Renal cortex interstitium (tissue), 11 donors: ENCODE results near the gene SHISA9. TPM values are rescaled to one million over a fixed set of nuclear protein-coding genes. Genes with fewer than 3 reads are reported as not detected.

Experiments used
- DNase-seq, 11 donors: peaks; one replicate each; pipeline ENCODE4 v3.0.0-alpha.2; 2013; ENCODE audit warnings: low read depth in 9 of 11, low spot score in 4 of 11; ENCODE audit errors: extremely low read depth in 1 of 11
- polyA plus RNA-seq, 3 donors: library from polyadenylated mRNA; unstranded; fragments of 120-200 nt; gene quantifications; one replicate each; pipeline ENCODE4 v1.2.1, GENCODE V29; 2013; ENCODE audit not compliant: insufficient read length in 3 of 3

SHISA9 gene
- polyA plus RNA-seq, 3 donors = 3.6 to 5.9 (median 3.9) TPM

DNA sequence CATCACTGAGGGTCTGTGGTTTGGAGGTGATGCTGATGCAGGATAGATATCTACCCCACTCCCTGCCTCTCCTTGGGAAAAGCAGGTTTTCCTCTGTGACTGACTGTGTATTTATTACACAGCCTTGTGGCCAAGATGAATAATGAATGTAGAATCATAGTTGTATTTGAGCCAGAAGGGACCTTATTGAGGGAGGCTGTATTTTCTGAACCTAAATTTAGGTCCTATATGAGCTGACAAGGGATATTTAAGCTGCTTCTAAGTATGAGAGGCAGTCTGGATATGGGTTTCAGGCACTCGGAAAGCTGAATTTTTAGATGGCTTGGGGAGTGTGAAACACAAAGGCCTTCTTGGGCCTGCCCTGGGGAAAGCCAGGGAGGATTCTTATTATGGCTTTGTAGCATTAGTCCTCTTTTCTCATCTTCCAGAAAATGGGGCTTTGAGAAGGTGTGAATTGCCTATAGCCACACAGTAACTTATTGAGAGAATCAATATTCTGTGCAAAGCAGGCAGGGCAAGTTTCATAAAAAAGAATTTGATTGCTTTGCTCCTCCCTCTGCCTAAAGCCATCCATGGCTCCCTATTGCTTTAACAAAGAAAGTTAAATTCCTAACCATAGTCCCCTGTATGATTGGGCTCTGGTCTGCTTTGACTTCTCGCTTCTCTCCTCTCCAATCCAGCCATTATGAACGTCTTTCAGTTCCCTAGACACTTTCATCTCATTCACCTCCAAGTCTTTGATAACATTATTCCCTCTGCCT, 144.8 kb downstream of the SHISA9 start:
- DNase-seq = no peak

DNA sequence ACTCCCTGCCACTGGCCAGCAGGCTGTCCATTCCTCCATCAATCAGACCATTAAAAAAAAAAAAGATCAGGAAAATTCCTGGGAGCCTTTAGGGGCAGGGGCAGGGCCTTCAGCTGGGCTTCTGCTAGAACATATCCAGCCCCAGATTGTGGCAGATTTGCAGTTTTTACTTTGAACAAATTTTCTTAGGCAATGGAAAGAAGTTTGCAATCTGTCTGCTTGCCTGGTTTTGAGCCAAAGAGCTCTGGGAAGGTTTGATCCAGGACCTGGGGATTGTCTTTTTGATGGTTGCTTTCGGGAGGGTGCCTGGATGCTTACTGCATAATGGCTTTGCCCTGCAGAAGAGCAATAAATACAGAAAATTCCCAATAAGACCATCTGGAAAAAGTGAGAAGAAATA, 145.9 kb downstream of the SHISA9 start:
- DNase-seq = no peak

DNA sequence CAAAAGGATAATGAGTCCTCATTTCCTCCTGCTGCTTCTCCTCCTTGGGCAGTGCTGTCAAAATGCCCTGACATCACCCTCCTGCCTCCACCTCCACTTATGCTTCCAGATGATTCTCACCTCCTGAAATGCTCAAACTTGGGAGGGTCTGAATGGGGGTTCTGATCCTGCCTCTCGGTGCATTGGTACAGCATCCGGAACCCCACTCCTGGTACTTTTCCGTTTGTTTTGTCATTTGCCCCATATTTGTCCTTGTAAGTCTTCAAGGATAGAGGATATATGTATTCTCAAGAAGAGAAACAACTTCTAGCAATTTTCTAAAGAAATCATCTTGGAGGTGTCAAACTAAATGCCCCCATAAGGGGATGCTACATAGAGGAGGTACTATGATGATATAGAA, 148.3 kb downstream of the SHISA9 start:
- no peak for DNase-seq

DNA sequence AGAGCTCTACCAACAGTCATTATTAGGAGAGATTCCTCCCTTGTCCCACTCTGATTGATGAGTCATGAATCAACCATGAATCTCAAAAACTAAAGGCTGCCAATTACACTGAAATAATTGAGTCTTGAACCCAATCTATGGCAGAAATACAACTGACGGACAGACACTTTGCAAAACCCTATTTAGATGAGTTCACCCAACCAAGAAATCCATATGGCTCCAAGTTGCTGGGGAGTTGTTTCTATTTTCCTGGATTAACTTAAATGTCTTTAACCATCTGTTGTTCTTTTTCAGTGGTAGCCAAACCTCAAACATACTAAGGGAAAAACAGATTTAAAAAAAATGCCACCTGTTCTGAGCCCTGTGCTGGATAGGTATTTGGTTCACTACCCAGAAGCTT, 151.0 kb downstream of the SHISA9 start:
- no peak for DNase-seq

DNA sequence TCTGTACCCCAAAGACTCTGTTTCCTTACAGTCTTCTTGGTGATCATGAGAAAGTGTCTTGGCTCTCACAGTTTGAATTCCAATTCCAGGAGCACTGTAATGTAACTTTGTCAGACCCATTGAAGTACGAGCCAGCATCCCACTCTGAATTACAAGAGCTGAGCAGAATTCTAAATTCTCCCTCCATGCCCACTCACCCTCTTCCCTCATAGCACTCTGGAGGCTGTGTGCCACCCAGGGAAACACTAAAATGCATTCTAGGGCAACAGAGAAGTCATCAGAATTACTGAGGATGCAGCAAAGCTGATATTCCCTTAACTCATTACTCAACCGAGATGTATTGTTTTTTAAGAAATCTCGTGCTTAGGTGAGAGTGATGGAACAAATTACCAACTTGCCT, 154.1 kb downstream of the SHISA9 start:
- DNase-seq = no peak

DNA sequence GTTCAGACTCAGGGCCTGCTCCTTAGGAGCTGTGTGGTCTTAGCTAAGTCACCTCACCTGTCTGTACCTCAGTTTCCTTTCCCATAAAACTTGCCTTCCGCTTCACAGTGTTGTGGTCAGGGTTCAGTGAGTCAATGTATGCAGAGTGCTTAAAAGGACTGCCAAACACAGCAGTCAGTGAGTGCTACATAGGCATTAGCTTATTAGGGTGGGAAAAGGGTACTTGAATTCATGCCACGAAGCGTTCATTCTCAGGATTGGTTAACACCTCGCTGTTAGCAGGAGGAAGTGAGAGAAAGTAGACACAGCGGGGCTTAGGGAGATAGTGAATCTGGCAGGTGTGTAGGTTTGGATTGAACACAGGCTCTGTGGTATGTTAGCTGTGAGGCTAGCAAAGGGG, 155.2 kb downstream of the SHISA9 start:
- DNase-seq = no peak

DNA sequence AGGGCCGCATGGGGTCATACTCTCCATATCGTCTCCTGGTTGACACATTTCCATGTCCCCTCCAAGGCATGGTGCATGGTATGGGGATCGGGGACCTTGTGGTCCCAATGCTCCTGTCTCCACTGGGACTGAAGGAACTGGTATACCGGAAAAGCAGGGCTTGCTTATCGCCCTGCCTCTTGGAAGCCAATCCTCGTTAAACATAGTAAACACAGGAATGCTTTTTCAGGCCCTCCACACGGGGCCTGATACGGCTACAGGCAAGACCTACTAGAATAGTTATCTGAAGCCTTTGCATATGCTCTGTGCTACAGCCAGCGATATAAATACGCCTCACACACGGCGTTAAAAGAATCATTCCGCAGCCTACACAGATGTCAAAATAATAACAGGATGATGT, 159.5 kb downstream of the SHISA9 start:
- no peak for DNase-seq

DNA sequence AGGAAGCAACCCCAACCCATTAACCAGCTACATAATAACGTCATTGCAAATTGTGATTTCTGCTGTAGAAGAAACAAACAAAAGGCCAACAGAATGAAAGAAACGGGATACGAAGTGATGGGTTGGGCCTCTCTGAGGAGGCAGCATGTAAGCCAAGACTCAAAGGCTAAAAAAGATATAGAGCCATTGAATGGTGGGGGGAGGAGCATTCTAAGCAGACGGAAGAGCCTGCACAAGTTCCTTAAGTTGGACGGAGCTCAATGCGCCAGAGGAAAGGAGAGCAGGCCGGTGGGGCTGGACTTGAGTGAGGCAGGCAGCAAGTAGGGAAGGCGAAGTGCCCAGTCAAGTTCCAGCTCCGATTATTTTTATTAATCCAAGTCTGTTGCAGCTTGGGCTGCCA, 160.3 kb downstream of the SHISA9 start:
- DNase-seq = no peak

DNA sequence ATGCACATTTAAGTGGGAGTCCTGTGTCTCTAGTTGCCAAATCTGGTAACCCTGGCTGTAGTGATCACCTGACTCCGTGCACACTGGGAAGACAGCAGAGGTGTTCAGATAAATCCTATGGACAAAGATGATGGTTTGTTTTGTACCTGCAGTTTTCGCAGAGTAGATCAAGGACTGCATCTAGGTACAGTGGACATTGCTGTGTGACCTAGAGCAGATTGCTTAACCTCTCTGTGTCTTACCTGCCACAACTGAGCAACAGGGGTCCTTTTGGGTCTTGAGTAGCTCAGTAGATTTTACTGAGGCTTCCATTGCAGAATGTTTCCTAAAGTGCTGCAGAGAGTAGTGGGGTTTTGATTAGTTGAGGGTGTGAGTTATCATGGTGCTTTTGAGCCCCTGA, 160.8 kb downstream of the SHISA9 start:
- no peak for DNase-seq

DNA sequence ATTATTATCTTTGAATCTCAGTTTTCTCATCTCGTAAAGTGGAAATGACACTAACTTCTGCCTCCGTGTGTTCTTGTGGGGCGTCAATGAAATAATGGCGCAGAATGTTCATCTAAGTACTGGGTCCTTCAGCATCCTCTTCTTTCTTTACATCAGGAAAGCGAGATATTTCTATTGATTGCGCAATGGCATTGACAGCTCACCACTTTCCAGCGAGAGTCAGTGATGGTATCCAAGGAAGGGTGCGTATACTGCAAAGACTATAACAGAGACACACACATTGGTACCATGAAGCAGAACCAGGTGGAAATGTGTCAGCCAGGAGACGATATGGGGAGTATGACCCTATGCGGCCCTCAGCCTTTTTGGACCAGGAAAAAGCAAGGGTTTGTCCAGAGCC, 162.1 kb downstream of the SHISA9 start:
- no peak for DNase-seq

DNA sequence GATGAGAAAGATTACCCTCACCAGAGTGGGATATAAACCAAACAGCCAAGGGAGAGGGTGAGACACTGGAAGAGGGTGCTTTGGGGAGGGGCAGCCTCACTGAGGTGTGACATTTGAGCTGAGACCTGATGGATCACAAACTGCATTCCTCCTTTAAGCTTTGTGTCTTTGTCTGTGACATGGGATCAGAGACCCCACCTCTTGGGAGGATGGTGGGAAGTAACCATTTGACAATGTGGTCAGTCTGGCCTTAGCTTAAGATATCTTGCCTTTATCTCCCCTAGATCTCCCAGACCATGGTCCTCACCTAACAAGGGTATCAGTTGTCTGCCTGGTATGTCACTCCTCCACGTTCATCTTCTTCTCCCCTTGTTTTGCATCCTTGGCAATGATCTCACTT, 163.4 kb downstream of the SHISA9 start:
- DNase-seq = no peak

DNA sequence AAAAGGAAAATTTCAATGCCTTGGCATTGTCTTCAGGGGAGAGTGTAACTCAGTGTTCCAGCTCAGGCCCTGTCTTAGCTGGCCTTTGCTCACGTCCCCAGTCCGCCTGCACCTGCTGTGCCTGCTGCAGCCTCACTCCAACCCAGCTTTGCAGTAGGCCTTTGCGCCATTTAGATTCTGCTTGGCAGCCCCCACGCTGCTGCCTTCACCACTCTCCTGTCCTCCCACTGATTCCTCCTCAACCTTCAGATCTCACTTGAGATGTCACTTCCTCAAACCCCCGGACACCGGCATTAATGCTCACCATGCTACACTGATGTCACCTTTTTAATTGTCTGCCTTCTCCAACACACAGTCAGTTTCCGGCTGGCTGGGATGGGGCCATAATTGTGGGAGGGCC, 166.2 kb downstream of the SHISA9 start:
- DNase-seq = no peak

DNA sequence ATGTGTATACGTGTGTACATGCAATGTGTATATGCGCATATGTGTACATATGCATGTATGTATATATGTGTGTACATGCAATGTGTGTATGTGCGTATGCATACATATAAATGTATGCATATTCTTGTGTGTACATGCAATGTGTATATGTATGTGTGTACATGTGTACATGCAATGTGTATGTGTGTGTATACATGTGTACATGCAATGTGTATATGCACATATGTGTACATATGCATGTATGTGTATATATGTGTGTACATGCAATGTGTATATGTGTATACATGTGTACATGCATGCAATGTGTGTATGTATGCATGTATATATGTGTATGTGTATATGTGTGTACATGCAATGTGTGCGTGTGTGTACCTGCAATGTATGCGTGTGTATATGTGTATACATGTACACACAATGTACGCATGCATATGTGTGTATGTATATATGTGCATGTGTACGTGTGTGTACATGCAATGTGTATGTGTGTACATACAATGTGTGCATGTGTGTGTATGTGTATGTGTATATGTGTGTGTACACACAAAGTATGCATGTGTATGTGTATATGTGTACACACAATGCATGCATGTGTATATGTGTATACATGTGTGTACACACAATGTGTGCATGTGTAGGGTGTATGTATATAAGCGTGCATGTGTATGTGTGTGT, 167.7 kb downstream of the SHISA9 start:
- no peak for DNase-seq

DNA sequence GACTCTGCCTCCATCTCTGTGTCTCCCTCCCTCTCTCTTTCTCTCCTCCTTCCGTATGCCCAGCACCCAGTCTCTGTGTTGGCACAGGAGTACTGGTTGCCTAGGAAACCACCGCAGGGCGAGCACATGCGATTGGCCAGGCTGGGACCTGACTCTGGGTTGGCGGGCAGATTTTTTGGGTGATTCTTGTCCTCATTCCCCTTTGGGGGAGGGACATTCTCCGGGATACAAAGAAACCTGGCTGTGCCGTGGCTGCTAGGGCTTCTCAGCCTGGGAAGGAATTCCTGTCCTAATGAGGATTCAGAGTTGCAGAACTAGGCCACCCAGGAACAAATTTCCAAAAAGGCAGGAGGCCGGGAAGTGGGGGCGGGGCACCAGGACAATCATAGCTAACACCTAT, 168.9 kb downstream of the SHISA9 start:
- DNase-seq = no peak

DNA sequence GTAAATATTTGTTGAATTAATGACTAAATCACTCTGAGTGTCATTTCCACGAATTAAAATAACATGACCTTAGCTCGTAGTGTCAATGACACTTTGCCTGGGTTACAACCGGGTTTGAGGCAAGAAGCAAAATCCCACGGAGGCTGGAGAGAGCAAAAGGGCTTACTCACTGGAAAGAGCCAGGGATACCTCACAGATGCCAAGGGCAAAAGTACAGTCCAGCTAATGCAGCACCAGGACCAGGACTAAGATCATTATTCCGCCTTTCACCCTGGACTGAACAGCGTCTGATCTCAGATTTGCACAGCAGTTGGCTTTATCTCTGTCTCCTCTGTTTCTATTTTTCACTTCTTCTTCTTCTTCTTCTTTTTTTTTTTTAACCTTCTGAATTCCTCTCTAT, 175.5 kb downstream of the SHISA9 start:
- DNase-seq = no peak

DNA sequence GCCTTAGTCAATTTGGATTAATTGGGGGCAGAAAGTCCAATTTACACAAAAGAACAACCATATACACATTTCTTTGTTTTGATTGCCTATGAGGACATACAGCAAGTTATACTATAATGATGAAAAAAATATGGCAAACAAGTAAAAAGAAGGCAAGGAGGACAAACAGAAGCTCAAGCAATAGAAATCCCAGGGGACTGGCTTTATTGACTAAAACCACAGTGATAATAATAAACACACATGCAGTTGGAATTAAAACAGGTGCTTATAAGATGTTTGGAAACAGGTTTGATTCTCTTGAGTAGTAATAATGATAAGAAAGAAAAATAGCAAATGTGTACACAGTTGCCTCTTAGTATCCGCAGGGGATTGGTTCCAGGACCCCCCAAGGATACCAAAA, 176.4 kb downstream of the SHISA9 start:
- no peak for DNase-seq

DNA sequence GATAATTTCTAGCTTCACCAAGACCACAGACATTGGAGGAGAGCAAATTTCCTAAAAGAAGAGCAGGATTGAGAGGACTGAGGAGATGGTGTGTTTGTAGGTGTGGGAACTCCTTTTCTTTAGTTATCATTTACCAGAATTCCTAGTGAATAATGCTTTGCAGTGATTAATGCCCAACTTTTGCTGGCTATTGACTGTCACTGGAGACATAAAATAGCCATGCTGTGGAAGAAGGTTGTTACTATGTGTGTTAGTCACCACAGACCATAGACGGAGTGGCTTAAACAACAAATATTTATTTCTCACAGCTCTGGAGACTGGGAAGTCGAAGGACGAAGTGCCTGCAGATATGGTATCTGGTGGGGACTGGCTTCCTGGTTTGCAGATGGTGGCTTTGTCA, 179.1 kb downstream of the SHISA9 start:
- DNase-seq = no peak

DNA sequence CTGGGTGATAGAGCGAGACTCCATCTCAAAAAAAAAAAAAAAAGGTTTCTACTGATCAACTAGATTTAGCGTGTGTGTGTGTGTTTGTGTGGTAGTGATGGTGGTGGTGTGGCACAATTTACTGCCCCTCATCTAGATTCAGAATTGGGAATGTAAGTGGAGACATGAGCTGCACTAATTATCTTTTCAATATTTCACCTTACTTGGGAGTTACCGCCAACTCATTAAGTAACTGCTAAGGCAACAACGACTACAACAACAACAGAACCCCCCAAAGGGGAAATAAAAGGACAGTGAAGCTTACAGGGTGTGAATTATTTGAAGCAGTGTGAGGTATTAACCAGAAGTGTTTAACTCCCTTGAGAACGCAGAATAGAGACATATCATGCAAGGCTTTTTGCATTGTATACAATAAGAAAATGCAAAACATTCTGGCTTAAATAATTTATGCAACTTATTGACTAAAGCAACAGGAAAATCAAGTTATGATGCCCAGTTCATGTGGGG, 180.5 kb downstream of the SHISA9 start:
- DNase-seq = no peak

DNA sequence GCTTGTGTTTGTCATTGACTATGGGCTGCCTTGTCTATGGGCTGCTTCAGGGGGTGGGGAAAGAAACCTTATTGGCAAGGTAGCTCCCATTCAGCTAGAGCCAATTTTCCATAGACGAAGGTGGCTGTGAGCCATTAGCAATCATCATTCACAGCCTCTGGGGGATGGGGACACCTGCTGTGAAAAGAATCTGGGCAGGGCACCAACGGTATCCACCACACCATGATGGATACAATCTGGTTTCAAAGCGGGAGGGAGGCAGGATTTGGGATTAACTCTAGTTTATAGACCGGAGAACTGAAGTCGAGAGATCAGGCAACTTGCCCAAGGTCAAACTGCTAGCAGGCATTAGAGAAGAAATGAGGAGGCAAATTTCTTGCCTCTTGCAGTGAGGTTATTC, 182.3 kb downstream of the SHISA9 start:
- DNase-seq = no peak

DNA sequence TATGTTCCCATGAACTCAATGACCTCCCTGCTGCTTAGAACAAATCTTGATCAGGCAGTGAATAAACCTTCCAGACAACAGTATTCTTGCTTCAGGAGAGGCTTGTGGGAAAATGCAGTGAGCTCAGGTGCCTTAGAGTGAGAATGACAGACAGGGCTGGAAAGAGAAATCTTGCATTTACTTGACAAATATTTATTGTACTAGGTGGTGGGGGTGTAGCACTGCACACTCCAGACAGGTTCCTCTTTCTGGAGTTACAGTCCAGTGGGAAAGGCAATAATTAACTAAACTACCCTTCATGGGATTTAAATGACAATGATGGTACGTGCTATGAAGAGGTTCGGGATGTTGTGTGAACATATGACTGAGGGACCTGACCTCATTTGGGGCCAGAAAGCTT, 182.9 kb downstream of the SHISA9 start:
- DNase-seq = peak in 4 of 11 donors; percentile 11 to 27 (median 18)

DNA sequence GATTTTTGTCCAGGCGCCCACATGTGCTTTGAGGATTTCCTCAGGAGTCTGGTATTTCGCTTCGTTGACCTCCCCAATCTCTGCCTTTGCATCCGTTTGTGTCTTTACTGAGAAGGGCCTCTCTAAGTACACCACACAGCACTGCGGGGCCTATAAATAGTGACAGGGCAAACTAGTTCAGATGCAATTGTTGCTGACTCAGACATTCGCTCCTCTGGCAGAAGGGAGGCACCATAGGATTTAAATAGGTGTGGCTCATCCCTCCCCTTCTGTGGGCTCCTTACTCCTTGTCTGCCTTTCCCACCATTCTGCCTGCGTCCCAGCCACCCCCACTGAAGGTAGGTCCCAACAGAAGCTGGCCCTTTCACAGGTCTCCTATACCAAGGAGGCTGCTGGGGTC, 192.3 kb downstream of the SHISA9 start:
- DNase-seq = no peak
